NCI-H2029 (cell line): ENCODE results near the gene PLPP2.

Source experiments
- DNase-seq: peaks from one replicate; lab custom pipeline; 2025; lab: John Stamatoyannopoulos, UW

PLPP2 gene

GRCh38 chr19:293436-294110, 2.4 kb upstream of the PLPP2 start:
- DNase-seq = no peak

- DNase-seq = no peak
Measured at GRCh38 chr19:292951-293350, 1.7 kb upstream of the PLPP2 start.

GRCh38 chr19:292281-292884, 1.2 kb upstream of the PLPP2 start:
- DNase-seq = no peak

GRCh38 chr19:291561-292280, 518 bp upstream of the PLPP2 start:
- no peak for DNase-seq

GRCh38 chr19:290372-291005, 714 bp downstream of the PLPP2 start:
- peak; percentile 97 for DNase-seq

- peak; percentile 97 for DNase-seq
Measured at GRCh38 chr19:289651-290371, 1.4 kb downstream of the PLPP2 start.

- no peak for DNase-seq
Measured at GRCh38 chr19:288911-289310, 2.3 kb downstream of the PLPP2 start.

- DNase-seq = no peak
Measured at GRCh38 chr19:287381-287871, 3.8 kb downstream of the PLPP2 start.

- no peak for DNase-seq
Measured at GRCh38 chr19:283395-283794, 7.8 kb downstream of the PLPP2 start.

GRCh38 chr19:282501-282900, 8.7 kb downstream of the PLPP2 start:
- DNase-seq = peak; percentile 47

- DNase-seq = no peak
Measured at GRCh38 chr19:281992-282391, 9.2 kb downstream of the PLPP2 start.

- DNase-seq = no peak
Measured at GRCh38 chr19:281156-281853, 9.9 kb downstream of the PLPP2 start.

- peak; percentile 33 for DNase-seq
Measured at GRCh38 chr19:280541-281009, 10.6 kb downstream of the PLPP2 start.

GRCh38 chr19:279656-280055, 11.5 kb downstream of the PLPP2 start:
- no peak for DNase-seq

GRCh38 chr19:279231-279630, 12.0 kb downstream of the PLPP2 start:
- no peak for DNase-seq

- no peak for DNase-seq
Measured at GRCh38 chr19:277581-278165, 13.5 kb downstream of the PLPP2 start.

GRCh38 chr19:277131-277530, 14.1 kb downstream of the PLPP2 start:
- DNase-seq = no peak

GRCh38 chr19:275958-276646, 15.1 kb downstream of the PLPP2 start:
- no peak for DNase-seq

GRCh38 chr19:275000-275399, 16.2 kb downstream of the PLPP2 start:
- DNase-seq = no peak

GRCh38 chr19:273393-273792, 17.8 kb downstream of the PLPP2 start:
- DNase-seq = no peak
